Renal cortex interstitium (tissue), 11 donors: ENCODE measurements around the gene ZBTB16. TPM values are rescaled to one million over a fixed set of nuclear protein-coding genes. Genes with fewer than 3 reads are reported as not detected.

Experiments
- DNase-seq, 11 donors: peaks; one replicate each; pipeline ENCODE4 v3.0.0-alpha.2; 2013; ENCODE audit warnings: low read depth in 9 of 11, low spot score in 4 of 11; ENCODE audit errors: extremely low read depth in 1 of 11
- polyA plus RNA-seq, 3 donors: library from polyadenylated mRNA; unstranded; fragments of 120-200 nt; gene quantifications; one replicate each; pipeline ENCODE4 v1.2.1, GENCODE V29; 2013; ENCODE audit not compliant: insufficient read length in 3 of 3

ZBTB16 gene
- polyA plus RNA-seq, 3 donors = 1.4 to 2.5 (median 1.7) TPM

- DNase-seq = no peak
These were observed 180.2 kb downstream of the ZBTB16 start for GRCh38 chr11:114239753-114240161.

DNA sequence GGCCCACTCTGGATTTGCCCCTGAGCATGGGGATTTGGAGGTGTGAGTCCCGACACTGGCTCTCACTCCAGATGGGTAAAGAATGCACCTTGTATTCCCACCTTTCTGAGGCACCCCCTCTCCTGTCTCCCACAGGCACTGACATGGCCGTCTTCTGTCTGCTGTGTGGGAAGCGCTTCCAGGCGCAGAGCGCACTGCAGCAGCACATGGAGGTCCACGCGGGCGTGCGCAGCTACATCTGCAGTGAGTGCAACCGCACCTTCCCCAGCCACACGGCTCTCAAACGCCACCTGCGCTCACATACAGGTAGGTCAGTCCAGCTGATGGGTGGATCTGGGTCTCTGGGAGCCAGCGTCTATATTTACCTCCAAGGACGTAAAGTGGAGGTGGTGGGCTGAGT lies 182.5 kb downstream of the ZBTB16 start:
- DNase-seq = no peak

GRCh38 chr11:114243461-114244372 lies 184.2 kb downstream of the ZBTB16 start:
- peak in 1 of 11 donors; percentile 26 for DNase-seq

GRCh38 chr11:114244726-114245394 lies 185.3 kb downstream of the ZBTB16 start:
- no peak for DNase-seq

GRCh38 chr11:114246321-114247069 lies 187.0 kb downstream of the ZBTB16 start:
- no peak for DNase-seq

DNA sequence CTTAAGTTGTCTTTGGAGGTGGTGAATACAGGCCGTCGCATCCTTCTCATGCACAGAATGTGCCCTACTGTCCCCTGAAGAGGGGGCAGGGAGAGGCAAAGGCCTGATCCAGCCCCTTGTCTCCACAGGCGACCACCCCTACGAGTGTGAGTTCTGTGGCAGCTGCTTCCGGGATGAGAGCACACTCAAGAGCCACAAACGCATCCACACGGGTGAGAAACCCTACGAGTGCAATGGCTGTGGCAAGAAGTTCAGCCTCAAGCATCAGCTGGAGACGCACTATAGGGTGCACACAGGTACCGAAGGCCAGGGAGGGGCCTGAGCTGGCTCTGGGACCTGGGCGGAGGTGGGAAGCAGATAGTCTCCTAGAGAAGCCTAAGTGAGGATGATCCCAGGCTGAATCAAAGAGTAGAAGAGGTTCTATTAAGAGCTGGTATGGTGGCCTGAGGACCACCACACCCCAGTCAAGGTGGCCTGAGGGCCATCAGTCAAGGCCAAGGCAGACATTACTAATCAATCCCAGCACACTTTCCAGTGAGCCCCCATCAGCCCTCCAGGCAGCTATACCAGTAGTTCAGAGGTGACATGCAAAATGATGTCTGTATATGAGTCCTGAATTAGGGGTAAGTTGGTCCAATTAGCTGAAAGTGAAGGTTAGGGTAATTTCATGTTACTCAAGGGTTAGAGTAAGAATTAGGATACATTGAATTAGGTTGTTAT lies 187.7 kb downstream of the ZBTB16 start:
- no peak for DNase-seq

- DNase-seq = no peak
These were observed 190.7 kb downstream of the ZBTB16 start for GRCh38 chr11:114250180-114250579.

DNA sequence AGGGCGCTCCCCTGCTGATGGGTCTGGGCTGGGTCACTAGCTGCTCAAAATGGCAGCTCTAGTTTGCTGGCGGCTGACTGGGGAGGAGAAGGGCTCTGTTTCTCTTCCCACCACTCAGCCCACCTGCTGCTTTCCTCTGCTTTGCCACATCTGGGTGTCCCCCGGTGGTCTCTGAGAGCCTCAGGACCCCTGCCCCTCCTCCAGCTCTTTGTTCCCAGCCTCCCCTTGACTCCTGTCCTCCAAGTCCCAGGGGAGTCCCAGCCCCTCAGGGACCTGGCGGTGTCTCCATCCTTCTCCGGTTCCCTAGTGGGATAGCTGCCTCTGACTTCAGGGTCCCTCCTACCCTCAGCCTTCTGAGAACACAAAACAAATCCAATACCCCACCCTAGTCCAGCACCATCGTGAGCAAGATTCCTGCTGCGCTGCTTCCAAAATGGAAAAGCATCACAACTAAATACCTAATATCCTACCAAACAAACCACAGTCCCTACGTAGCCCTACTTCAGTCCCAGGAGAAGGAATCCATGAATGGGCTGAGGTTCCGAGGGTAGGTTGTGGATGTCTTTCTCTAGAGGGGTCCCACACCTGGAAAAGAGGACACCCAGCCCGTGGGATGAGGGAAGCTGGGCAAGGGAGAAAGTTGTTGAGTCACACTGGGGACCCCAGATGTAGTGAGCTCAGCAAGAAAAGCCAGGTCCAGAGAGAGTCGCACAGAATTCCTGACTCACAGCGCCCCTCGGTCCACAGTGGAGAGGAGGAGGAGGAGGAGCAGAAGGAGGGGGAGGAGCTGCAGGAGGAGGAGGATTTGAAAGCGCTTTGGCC lies 191.7 kb downstream of the ZBTB16 start:
- peak in 4 of 11 donors; percentile 30 to 47 (median 36) for DNase-seq

DNA sequence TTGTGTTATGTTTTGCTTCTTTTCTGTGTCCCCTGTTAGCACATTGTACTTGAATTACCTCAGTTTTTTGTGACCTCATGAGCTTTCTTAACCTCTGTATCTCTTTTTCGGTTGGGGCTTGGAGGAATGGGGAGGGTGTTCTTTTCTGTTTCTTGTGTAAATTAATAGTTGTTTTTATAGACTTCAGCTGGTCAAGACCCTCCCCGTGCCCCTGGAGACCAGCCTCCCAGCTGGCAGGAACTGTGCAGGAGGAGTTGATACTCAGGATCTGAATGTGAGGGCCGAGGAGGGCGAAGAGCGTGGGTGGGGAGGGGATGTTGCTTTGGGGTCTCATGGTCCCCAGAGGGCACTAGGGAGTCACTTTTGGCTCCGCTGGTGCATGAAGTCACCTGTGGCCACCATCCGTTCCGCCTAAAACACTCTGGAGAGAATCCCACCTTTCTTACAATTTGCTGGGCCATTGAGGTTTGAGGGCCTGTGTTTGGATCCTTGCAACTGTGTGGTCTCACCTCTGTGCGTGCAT lies 192.4 kb downstream of the ZBTB16 start:
- DNase-seq = no peak

DNA sequence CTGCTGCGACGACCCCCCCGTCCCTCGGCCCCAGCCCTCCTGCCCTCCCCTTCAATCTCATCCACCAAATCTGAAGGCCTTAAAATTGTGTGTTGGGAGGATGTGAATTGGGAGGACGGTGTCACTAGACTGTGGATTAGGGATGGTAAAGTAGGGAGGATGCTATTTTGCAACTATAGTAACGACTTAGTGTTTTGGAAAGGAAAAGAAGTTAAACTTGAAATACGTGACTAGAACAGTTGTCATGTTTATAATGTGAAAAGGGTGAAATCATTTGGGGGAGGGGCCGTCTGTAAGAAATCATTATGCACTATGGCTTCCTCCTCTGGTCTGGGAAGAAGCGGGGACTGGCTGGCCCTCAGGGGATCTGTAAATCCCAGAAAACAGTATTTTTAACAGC lies 193.3 kb downstream of the ZBTB16 start:
- peak in 1 of 11 donors; percentile 19 for DNase-seq

GRCh38 chr11:114253771-114254170 lies 194.3 kb downstream of the ZBTB16 start:
- DNase-seq = no peak

DNA sequence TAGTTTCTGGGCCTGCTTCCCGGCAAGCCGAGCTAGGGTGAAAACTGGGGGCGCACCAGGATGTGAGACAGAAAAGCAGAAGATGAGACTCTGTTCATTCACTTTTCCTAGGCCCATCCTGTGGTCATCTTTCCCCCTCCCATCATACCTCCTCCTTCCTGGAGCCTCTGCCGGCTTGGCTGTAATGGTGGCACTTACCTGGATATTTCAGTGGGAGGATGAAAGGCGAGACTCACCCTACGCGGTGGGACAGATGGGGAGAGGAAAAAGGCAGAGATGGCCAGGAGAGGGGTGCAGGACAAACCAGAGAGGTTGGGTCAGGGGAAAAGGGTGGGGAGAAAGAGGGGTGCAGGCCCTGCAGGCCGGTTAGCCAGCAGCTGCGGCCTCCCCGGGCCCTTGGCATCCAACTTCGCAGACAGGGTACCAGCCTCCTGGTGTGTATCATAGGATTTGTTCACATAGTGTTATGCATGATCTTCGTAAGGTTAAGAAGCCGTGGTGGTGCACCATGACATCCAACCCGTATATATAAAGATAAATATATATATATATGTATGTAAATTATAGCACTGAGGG lies 195.1 kb downstream of the ZBTB16 start:
- DNase-seq = no peak

- no peak for DNase-seq
These were observed 195.8 kb downstream of the ZBTB16 start for GRCh38 chr11:114255289-114255688.

DNA sequence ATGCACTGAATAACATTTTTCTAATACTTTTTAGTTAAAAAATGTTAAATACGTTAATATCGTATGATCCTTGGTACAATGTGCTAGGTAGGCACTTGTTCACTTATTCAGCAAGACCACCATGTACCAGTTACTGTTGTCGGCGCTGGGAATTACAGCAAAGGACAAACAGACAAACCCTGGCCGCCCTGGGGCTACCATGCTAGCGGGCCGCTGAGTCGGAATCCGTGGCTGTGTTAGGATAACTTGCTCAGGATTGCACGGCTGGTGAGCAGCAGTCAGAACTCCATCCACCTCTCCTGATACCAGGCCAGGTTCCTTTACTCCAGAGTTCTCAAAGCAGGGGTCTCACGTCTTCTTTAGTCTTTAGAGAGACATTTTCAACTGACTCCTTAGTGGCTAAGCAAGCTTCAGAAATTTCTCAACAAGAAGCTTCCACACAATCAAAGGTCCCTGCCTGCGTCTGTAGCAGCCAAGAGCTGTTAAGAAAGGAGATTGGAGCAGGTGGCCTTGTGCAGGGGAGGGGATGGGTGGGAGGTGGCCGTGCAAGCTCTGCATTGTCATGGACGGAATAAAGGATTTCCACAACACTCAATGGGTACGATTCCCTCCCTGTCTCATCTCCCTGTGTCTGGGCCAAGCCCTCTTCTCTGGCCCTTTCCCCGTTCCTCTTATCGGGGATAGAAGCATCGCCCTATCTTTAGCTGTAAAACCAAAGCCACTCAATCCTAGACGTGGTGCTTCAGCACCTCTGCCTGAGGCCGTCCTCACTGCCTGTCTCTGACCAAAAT lies 196.9 kb downstream of the ZBTB16 start:
- no peak for DNase-seq

- no peak for DNase-seq
These were observed 197.4 kb downstream of the ZBTB16 start for GRCh38 chr11:114256967-114257286.

DNA sequence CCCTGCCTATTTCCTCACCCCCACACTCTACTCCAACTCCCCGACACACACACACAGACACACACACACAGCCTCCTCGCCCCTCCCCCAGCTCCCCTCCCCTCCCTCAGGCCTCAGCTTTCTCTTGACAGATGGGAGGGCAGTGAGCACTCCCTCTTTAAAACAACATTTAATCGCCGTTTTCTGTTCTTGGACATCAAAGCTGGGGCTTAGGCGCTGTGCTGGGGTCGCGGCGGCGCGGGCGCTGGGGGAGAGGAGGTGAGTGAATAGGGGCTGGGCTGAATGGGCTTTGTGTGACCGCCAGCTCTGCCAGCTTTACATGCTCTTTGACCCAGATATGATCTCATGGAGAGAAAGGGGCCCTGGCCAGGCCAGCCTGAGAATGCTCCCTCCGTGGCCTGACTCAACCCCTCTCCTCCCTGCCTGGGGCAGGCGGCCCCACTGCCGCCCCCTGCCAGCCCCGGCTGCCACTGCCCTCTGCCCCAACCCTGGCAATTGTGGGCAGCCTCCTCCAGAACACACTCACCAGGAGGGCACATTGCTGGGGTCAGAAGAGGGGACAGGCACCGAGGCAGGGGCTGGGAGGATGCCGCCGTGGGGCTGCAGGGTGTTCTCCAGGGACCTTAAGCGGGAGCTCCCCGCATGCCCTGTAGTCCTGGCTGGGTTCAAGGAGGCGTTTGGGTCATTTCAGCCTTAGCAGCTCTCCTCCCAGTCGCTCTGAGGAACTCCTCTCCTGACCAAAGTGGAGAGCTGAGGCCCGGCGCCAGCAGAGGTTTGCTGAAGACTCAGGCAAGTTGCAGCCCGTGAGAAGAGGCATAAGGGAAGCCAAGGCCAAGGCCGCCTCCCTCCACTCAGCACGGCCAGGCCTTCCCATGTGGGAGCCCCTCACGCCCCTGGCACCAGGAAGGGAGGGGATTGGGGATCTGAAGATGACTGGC lies 198.4 kb downstream of the ZBTB16 start:
- peak in 2 of 11 donors; percentile 39 to 42 for DNase-seq
